Measurements from ENCODE around the gene FBXO21. TPM values are rescaled to one million over a fixed set of nuclear protein-coding genes. Genes with fewer than 3 reads are reported as not detected.

The FBXO21 gene
- total RNA-seq, 2 experiments from 2014 or later = 34.4 to 60.8 TPM

GRCh38 chr12:117100851-117101673 lies 89.2 kb downstream of the FBXO21 start:
- DNase-seq (ENCODE audit: low spot score) = peak; percentile 9
- no TSS peak for BruUV-seq (replicated peaks)
- POLR2A ChIA-PET = interaction anchor here (0.6 to 1.2 kb wide), 3 partner anchors 104 to 383 kb away, joined by 3 read pairs; no protein-coding TSS in a partner anchor
- Histone ChIP-seq H3K27ac (ENCODE audit: low read depth, low read length, poor library complexity, severe bottlenecking) (no peak overlapping the region), H3K4me1 (ENCODE audit: insufficient read depth, low read length, poor library complexity, severe bottlenecking) (peaks cover 13% of the 10 kb centered on the region), H3K79me2 (ENCODE audit: insufficient read depth, low read depth, low read length) (no peaks in the 10 kb centered on the region), H3K9me2 (ENCODE audit: insufficient read depth, low read length) (no peaks in the 10 kb centered on the region), H3K36me3 (ENCODE audit: insufficient read depth, low read length) (no peaks in the 10 kb centered on the region), H4K20me1 (ENCODE audit: insufficient read depth, low read length) (no peaks in the 10 kb centered on the region), H3K4me3 (ENCODE audit: low read depth, low read length, poor library complexity, severe bottlenecking) (no peak overlapping the region), H3K9me3 (ENCODE audit: low read length) (no peaks in the 10 kb centered on the region), H3K4me2 (ENCODE audit: low read length) (no peak overlapping the region), H2AFZ (ENCODE audit: low read length) (no peak overlapping the region)
- intact Hi-C loops (cut with micrococcal nuclease; ENCODE audit: unreplicated experiment) = no loop called here
- CTCF ChIA-PET (ENCODE audit: unreplicated experiment) = interaction anchor here (0.7 kb wide), 1 partner anchor 19 kb away, joined by 3 read pairs; no protein-coding TSS in a partner anchor
- TF ChIP-seq, protein P1, sequence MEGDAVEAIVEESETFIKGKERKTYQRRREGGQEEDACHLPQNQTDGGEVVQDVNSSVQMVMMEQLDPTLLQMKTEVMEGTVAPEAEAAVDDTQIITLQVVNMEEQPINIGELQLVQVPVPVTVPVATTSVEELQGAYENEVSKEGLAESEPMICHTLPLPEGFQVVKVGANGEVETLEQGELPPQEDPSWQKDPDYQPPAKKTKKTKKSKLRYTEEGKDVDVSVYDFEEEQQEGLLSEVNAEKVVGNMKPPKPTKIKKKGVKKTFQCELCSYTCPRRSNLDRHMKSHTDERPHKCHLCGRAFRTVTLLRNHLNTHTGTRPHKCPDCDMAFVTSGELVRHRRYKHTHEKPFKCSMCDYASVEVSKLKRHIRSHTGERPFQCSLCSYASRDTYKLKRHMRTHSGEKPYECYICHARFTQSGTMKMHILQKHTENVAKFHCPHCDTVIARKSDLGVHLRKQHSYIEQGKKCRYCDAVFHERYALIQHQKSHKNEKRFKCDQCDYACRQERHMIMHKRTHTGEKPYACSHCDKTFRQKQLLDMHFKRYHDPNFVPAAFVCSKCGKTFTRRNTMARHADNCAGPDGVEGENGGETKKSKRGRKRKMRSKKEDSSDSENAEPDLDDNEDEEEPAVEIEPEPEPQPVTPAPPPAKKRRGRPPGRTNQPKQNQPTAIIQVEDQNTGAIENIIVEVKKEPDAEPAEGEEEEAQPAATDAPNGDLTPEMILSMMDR (conservative IDR thresholded peaks at IDR 0.05; ENCODE audit: low read length) = no peak
- no peak for TF ChIP-seq EZH2phosphoT487 (IDR thresholded peaks at IDR 0.05; ENCODE audit: borderline replicate concordance, low read depth, low read length)

DNA sequence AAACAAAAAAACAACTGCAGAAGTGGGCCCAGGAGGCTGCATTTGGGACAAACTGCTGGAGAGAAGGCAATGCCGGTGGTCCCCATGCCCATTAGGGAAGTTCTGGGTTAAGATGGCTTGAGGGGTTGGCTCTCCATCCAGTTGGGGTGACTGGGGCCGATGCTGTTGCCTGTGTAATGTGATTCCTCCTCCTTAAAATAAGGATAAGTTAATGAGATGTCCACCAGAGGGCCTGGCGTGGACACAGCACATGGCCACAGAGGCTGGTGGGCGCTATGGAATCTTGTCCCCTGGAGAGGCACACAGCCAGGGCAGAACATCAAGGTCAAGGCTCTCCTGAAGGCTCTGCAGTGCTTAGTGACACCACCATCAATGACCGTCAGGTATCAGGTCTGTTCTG lies 90.0 kb downstream of the FBXO21 start:
- CTCF ChIA-PET (ENCODE audit: unreplicated experiment) = no interaction called here
- H3K4me1 ChIP-seq (ENCODE audit: insufficient read depth, low read length, poor library complexity, severe bottlenecking) = peaks cover 13% of the 10 kb centered on the region
- DNase-seq (ENCODE audit: low spot score) = no peak
- H3K36me3 ChIP-seq (ENCODE audit: insufficient read depth, low read length) = no peaks in the 10 kb centered on the region
- H3K4me3 ChIP-seq (ENCODE audit: low read depth, low read length, poor library complexity, severe bottlenecking) = no peak overlapping the region
- intact Hi-C loops (cut with micrococcal nuclease; ENCODE audit: unreplicated experiment) = no loop called here
- no peak overlapping the region for H3K27ac ChIP-seq (ENCODE audit: low read depth, low read length, poor library complexity, severe bottlenecking)
- no peak overlapping the region for H2AFZ ChIP-seq (ENCODE audit: low read length)
- H3K9me3 ChIP-seq (ENCODE audit: low read length) = no peaks in the 10 kb centered on the region
- H4K20me1 ChIP-seq (ENCODE audit: insufficient read depth, low read length) = no peaks in the 10 kb centered on the region
- H3K9me2 ChIP-seq (ENCODE audit: insufficient read depth, low read length) = no peaks in the 10 kb centered on the region
- TF ChIP-seq EZH2phosphoT487 (IDR thresholded peaks at IDR 0.05; ENCODE audit: borderline replicate concordance, low read depth, low read length) = no peak
- TF ChIP-seq, protein P1 (conservative IDR thresholded peaks at IDR 0.05; ENCODE audit: low read length) = no peak
- POLR2A ChIA-PET = no interaction called here
- BruUV-seq (replicated peaks) = no TSS peak
- H3K4me2 ChIP-seq (ENCODE audit: low read length) = no peak overlapping the region
- H3K79me2 ChIP-seq (ENCODE audit: insufficient read depth, low read depth, low read length) = no peaks in the 10 kb centered on the region

Data from OCI-LY7 (cell line).